Panc1 (cell line): ENCODE measurements around the gene HTR3B.

Experiments
- POLR2AphosphoS5 ChIP-seq: IDR thresholded peaks from 2 replicates; pipeline ENCODE4 v1.6.1; 2012; ENCODE audit warnings: mild to moderate bottlenecking, low read depth, low read length, moderate library complexity
- REST ChIP-seq, 2 experiments: IDR thresholded peaks; 2 replicates each; pipeline ENCODE4 v1.6.1; 2011 to 2012; ENCODE audit warnings: low read depth in 2 of 2, control low read depth in 1 of 2, low read length in 1 of 2, mild to moderate bottlenecking in 1 of 2, moderate library complexity in 1 of 2; ENCODE audit not compliant: insufficient read depth in 1 of 2
- SIN3A ChIP-seq: IDR thresholded peaks from 2 replicates; pipeline ENCODE4 v1.6.1; 2012; ENCODE audit warnings: low read depth, mild to moderate bottlenecking, low read length, moderate library complexity, borderline replicate concordance; ENCODE audit not compliant: insufficient read depth
- TF ChIP-seq, protein P1 (sequence below): fragments of 450-650 bp; IDR thresholded peaks from 2 replicates; pipeline ENCODE4 v1.5.1; 2017; ENCODE audit warnings: mild to moderate bottlenecking

GRCh38 chr11:113865873-113866272 is 38.7 kb upstream of the HTR3B start:
- TF ChIP-seq POLR2AphosphoS5 = no peak
- TF ChIP-seq, protein P1, sequence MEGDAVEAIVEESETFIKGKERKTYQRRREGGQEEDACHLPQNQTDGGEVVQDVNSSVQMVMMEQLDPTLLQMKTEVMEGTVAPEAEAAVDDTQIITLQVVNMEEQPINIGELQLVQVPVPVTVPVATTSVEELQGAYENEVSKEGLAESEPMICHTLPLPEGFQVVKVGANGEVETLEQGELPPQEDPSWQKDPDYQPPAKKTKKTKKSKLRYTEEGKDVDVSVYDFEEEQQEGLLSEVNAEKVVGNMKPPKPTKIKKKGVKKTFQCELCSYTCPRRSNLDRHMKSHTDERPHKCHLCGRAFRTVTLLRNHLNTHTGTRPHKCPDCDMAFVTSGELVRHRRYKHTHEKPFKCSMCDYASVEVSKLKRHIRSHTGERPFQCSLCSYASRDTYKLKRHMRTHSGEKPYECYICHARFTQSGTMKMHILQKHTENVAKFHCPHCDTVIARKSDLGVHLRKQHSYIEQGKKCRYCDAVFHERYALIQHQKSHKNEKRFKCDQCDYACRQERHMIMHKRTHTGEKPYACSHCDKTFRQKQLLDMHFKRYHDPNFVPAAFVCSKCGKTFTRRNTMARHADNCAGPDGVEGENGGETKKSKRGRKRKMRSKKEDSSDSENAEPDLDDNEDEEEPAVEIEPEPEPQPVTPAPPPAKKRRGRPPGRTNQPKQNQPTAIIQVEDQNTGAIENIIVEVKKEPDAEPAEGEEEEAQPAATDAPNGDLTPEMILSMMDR = no peak
- no peak for TF ChIP-seq SIN3A
- no peak for TF ChIP-seq REST (IDR thresholded peaks at IDR 0.05; ENCODE audit: insufficient read depth in 1 of 2, low read depth in 2 of 2, low read length in 1 of 2)
